ENCODE measurements around the gene SPATS2L.

DNA sequence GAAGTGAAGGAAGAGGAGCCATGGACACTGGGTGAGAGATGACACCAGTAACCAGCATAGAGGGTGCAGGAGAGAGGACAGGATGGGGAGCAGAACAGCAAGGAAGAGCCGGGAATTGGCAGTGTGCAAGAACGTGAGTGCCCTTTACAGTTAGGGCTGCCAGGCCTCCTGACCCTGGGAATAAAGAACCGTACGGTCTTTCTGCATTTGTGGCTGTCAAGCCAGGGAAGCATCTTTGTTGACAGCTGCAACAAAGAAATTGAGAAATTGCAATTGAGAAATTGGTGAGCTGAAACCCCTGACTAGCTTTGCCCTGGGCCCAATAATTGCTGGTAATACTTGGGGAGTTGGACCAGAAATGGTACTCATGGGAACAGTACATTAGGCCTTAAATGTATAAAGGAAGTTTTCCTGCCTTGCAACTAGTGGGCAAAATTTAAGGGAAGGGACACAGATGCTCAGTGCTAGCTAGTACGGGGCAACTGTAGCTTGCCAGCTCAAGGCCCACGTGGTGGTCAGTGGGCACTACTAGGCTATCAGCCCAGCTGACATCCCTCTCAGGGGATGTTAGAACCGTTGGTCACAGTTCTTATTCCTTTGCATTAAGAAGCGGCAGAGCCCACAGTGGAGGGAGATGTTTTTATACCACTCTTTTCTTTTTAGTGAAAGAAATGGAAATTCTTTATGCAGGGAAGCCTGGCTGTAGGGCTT is 146.8 kb downstream of the SPATS2L start:
- TF ChIP-seq, protein P1, sequence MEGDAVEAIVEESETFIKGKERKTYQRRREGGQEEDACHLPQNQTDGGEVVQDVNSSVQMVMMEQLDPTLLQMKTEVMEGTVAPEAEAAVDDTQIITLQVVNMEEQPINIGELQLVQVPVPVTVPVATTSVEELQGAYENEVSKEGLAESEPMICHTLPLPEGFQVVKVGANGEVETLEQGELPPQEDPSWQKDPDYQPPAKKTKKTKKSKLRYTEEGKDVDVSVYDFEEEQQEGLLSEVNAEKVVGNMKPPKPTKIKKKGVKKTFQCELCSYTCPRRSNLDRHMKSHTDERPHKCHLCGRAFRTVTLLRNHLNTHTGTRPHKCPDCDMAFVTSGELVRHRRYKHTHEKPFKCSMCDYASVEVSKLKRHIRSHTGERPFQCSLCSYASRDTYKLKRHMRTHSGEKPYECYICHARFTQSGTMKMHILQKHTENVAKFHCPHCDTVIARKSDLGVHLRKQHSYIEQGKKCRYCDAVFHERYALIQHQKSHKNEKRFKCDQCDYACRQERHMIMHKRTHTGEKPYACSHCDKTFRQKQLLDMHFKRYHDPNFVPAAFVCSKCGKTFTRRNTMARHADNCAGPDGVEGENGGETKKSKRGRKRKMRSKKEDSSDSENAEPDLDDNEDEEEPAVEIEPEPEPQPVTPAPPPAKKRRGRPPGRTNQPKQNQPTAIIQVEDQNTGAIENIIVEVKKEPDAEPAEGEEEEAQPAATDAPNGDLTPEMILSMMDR (IDR thresholded peaks at IDR 0.05) = no peak
- no peak for TF ChIP-seq POLR2AphosphoS5 (IDR thresholded peaks at IDR 0.05)

Data from breast epithelium (tissue), 3 donors.